ENCODE data around the gene HOXC5. TPM values are rescaled to one million over a fixed set of nuclear protein-coding genes. Genes with fewer than 3 reads are reported as not detected.

HOXC5 gene
- total RNA-seq, 1 donor from 2014 or later = 28.7 TPM

DNA sequence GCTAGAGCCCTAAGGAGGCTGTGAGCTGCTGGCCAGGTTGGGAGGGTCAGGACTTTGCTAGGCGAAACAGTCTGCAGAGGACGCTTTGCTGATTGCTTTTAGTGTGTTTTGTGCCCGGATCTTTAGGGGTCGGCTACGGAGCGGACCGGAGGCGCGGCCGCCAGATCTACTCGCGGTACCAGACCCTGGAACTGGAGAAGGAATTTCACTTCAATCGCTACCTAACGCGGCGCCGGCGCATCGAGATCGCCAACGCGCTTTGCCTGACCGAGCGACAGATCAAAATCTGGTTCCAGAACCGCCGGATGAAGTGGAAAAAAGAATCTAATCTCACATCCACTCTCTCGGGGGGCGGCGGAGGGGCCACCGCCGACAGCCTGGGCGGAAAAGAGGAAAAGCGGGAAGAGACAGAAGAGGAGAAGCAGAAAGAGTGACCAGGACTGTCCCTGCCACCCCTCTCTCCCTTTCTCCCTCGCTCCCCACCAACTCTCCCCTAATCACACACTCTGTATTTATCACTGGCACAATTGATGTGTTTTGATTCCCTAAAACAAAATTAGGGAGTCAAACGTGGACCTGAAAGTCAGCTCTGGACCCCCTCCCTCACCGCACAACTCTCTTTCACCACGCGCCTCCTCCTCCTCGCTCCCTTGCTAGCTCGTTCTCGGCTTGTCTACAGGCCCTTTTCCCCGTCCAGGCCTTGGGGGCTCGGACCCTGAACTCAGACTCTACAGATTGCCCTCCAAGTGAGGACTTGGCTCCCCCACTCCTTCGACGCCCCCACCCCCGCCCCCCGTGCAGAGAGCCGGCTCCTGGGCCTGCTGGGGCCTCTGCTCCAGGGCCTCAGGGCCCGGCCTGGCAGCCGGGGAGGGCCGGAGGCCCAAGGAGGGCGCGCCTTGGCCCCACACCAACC, 3.1 kb upstream of the HOXC5 start:
- peaks cover 71% of the 10 kb centered on the region for H3K4me1 Mint-ChIP-seq
- H3K9me3 Mint-ChIP-seq = no peaks in the 10 kb centered on the region
- peaks cover 51% of the 10 kb centered on the region for H3K27me3 Mint-ChIP-seq (ENCODE audit: low read depth)
- H3K27ac Mint-ChIP-seq = peak overlapping the region; percentile 97
- DNase-seq (ENCODE audit: low spot score in 2 of 2, unreplicated experiment in 2 of 2) = peak in 1 of 2 experiments; percentile 61
- H3K36me3 Mint-ChIP-seq = no peaks in the 10 kb centered on the region
- no peak for TF ChIP-seq CTCF (IDR thresholded peaks at IDR 0.05; ENCODE audit: unreplicated experiment)
- H3K4me3 Mint-ChIP-seq = peak overlapping the region; percentile 73

DNA sequence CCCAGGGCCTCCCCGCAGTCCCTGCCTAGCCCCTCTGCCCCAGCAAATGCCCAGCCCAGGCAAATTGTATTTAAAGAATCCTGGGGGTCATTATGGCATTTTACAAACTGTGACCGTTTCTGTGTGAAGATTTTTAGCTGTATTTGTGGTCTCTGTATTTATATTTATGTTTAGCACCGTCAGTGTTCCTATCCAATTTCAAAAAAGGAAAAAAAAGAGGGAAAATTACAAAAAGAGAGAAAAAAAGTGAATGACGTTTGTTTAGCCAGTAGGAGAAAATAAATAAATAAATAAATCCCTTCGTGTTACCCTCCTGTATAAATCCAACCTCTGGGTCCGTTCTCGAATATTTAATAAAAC, 2.4 kb upstream of the HOXC5 start:
- Mint-ChIP-seq H3K36me3 (no peaks in the 10 kb centered on the region), H3K27ac (peak overlapping the region; percentile 97), H3K9me3 (no peaks in the 10 kb centered on the region), H3K4me3 (peak overlapping the region; percentile 66), H3K4me1 (peaks cover 75% of the 10 kb centered on the region), H3K27me3 (ENCODE audit: low read depth) (peaks cover 49% of the 10 kb centered on the region)
- no peak for TF ChIP-seq CTCF (IDR thresholded peaks at IDR 0.05; ENCODE audit: unreplicated experiment)
- DNase-seq (ENCODE audit: low spot score in 2 of 2, unreplicated experiment in 2 of 2) = no peak

DNA sequence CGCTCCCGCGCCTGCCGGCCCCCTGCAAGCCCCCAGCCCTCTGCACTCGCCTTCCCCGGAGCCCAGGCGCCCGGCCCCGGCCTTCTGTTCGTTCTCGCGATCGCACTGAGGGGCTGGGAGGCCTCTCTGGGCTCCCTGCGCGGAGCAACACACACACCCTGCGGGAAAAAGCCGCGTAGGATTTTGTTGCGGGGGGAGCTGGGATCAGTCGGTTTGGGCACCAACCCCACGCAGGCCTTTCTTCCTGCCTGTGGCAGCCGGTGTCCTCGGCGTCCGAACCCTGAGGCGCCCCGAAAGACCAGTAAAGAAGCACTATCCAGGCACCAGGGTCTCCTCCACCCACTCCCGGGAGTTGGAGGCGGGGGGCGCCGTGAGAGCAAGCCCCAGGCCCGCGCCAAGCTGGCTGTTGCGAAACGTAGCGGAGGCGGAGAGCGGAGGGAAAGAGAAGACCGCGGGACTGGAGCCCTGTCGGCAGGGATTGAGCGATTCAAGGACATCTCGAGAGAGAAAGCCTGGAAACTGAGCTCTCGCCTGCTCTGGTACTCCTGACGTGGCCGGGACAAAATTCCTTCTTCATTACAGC, 1.9 kb upstream of the HOXC5 start:
- peak in 1 of 2 experiments; percentile 73 for DNase-seq (ENCODE audit: low spot score in 2 of 2, unreplicated experiment in 2 of 2)
- peaks cover 44% of the 10 kb centered on the region for H3K27me3 Mint-ChIP-seq (ENCODE audit: low read depth)
- no peaks in the 10 kb centered on the region for H3K9me3 Mint-ChIP-seq
- peak overlapping the region; percentile 66 for H3K4me3 Mint-ChIP-seq
- TF ChIP-seq CTCF (IDR thresholded peaks at IDR 0.05; ENCODE audit: unreplicated experiment) = peak; percentile 22
- H3K4me1 Mint-ChIP-seq = peaks cover 75% of the 10 kb centered on the region
- no peaks in the 10 kb centered on the region for H3K36me3 Mint-ChIP-seq
- H3K27ac Mint-ChIP-seq = peak overlapping the region; percentile 97

DNA sequence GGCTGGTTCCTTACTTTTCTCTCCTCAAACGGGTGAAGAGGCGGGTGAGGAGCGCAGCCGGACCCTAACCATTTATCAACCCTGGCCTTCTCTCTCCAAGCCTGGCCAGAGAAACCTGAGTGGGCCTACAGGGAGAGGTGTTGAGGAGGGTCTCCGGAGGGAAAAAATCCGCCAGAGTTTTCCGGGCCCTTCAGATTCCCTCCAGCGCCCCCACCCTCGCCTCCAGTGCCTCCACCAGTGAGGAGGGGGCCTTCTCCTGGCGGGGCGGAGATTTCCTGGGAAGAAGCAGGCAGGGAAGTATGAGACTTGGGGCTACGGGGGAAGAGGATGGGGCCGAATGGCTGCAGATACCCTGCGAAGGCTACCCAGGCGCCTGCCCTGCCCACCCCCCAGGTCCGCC, 1.4 kb upstream of the HOXC5 start:
- peak overlapping the region; percentile 97 for H3K27ac Mint-ChIP-seq
- no peaks in the 10 kb centered on the region for H3K36me3 Mint-ChIP-seq

DNA sequence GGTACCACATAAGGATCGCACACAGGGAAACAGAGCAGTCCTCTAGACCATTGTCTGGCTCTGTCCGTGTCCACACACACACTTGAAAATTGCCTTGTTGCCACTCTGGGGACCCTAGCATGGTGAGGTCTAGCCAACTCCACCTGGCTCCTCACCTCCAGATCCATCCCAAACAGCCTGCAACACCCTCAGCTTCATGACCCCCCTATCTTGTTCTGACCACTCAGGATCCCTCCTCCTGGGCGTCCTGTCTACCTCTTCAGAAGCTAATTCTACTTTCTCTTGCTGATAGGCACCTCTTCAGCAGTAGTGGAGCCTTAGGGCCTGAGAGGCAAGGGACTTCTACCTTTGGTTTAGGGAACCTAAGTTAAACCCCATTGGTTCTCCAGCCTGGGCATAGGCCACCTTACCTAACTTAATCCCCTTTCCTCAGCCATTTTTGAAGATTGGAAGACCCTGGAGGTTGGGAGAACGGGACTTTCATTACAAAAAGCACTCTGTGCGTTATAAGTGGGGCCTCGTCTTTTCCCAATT, 697 bp upstream of the HOXC5 start:
- Mint-ChIP-seq H3K27ac (peak overlapping the region; percentile 98), H3K4me1 (peaks cover 78% of the 10 kb centered on the region), H3K27me3 (ENCODE audit: low read depth) (peaks cover 33% of the 10 kb centered on the region), H3K9me3 (no peaks in the 10 kb centered on the region), H3K36me3 (no peaks in the 10 kb centered on the region), H3K4me3 (peak overlapping the region; percentile 35)
- no peak for DNase-seq (ENCODE audit: low spot score in 2 of 2, unreplicated experiment in 2 of 2)
- TF ChIP-seq CTCF (IDR thresholded peaks at IDR 0.05; ENCODE audit: unreplicated experiment) = no peak

More for the DNA sequence above, 1.4 kb upstream of the HOXC5 start:
- Mint-ChIP-seq H3K27me3 (ENCODE audit: low read depth) (peaks cover 40% of the 10 kb centered on the region), H3K4me1 (peaks cover 77% of the 10 kb centered on the region), H3K9me3 (no peaks in the 10 kb centered on the region), H3K4me3 (peak overlapping the region; percentile 66)
- DNase-seq (ENCODE audit: low spot score in 2 of 2, unreplicated experiment in 2 of 2) = peak in 1 of 2 experiments; percentile 41
- no peak for TF ChIP-seq CTCF (IDR thresholded peaks at IDR 0.05; ENCODE audit: unreplicated experiment)

All from mesothelial cell of epicardium (in vitro differentiated cells).